Kidney epithelial cell (primary cell): ENCODE measurements around the gene CTIF. TPM values are rescaled to one million over a fixed set of nuclear protein-coding genes. Genes with fewer than 3 reads are reported as not detected.

Source experiments
- DNase-seq: peaks from one replicate; pipeline ENCODE4 v3.0.0-alpha.2; 2010; ENCODE audit warnings: low read depth
- H3K27me3 ChIP-seq: 2 replicates; pipeline ENCODE4 v1.6.0; 2011; ENCODE audit warnings: low read length; ENCODE audit not compliant: control insufficient read depth, insufficient read depth
- H3K36me3 ChIP-seq: 2 replicates; pipeline ENCODE4 v1.5.1; 2011; ENCODE audit warnings: low read length; ENCODE audit not compliant: control insufficient read depth, insufficient read depth
- H3K4me3 ChIP-seq: 2 replicates; pipeline ENCODE4 v1.5.1; 2011; ENCODE audit warnings: low read depth, mild to moderate bottlenecking, control low read depth, low read length
- CTCF ChIP-seq: IDR thresholded peaks from 2 replicates; pipeline ENCODE4 v1.5.1; 2011; ENCODE audit warnings: mild to moderate bottlenecking, moderate library complexity, low read length, control low read depth, inconsistent platforms; ENCODE audit not compliant: insufficient read depth, poor library complexity, severe bottlenecking
- total RNA-seq: library from RNA; depleted of rRNA; stranded (reverse); fragments of >200 nt; gene quantifications from 2 replicates; pipeline ENCODE4 v1.2.3, GENCODE V29; 2015

CTIF gene
- total RNA-seq, 1 donor from 2014 or later: 24.3 TPM

- Histone ChIP-seq H3K4me3 (no peak overlapping the region), H3K27me3 (no peaks in the 10 kb centered on the region), H3K36me3 (no peaks in the 10 kb centered on the region)
- no peak for DNase-seq
- no peak for TF ChIP-seq CTCF
Measured at GRCh38 chr18:48575301-48575657, 36.4 kb downstream of the CTIF start.

GRCh38 chr18:48575658-48576456, 37.0 kb downstream of the CTIF start:
- H3K36me3 ChIP-seq: no peaks in the 10 kb centered on the region
- no peak for TF ChIP-seq CTCF
- no peak overlapping the region for H3K4me3 ChIP-seq
- no peak for DNase-seq
- no peaks in the 10 kb centered on the region for H3K27me3 ChIP-seq

DNA sequence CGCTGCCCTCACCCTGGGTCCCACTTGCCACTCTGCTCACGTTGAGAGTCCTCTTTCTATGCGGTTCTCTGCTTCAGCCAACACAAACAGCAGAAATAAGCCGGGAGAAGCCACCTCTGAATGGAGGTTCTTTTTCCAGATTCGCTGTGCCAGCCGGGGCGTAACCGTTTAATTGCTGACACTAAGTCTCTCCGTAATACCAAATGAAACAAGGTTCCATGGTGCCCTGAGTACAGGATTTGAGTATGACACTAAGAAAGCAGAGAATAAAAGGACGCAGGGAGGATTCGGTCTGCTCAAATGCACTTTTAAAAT, 37.6 kb downstream of the CTIF start:
- no peak for TF ChIP-seq CTCF
- H3K4me3 ChIP-seq: no peak overlapping the region

DNA sequence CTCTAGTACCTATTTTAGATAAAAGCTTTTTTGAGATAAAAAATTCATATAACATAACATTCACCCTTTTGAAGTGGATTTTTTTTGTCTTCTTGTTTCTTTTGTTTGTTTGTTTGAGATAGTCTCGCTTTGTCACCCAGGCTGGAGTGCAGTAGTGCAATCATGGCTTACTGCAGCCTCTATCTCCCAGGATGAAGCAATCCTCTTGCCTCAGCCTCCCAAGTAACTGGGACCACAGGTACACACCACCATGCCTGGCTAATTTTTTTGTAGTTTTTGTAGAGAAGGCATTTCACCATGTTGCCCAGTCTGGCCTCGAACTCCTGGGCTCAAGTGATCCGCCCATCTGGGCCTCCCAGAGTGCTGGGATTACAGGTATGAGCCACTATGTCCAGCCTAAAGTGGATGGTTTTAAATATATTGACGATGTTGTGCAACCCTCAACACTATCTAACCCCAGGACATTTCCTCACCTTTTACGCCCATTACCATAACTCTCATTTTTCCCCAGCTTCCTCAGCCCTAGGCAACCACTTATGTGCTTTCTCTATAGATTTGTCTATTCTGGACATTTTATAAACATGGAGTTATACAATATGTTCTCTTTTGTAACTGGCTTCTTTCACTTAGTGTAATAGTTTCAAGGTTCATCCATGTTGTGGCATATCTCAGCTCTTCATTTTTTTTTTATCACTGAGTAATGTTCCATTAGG, 38.8 kb downstream of the CTIF start:
- no peak for DNase-seq
- H3K4me3 ChIP-seq: no peak overlapping the region
- TF ChIP-seq CTCF: no peak
- no peaks in the 10 kb centered on the region for H3K27me3 ChIP-seq
- no peaks in the 10 kb centered on the region for H3K36me3 ChIP-seq

More for the DNA sequence above, 37.6 kb downstream of the CTIF start:
- no peaks in the 10 kb centered on the region for H3K27me3 ChIP-seq
- no peaks in the 10 kb centered on the region for H3K36me3 ChIP-seq
- DNase-seq: no peak

- DNase-seq: no peak
Measured at GRCh38 chr18:48578289-48578688, 39.5 kb downstream of the CTIF start.

More at GRCh38 chr18:48578289-48578688, 39.5 kb downstream of the CTIF start:
- Histone ChIP-seq H3K36me3 (no peaks in the 10 kb centered on the region), H3K4me3 (no peak overlapping the region), H3K27me3 (no peaks in the 10 kb centered on the region)
- no peak for TF ChIP-seq CTCF
